NT2/D1 (cell line): Measurements from ENCODE around the gene MMP7.

Experiments used
- YY1 ChIP-seq: IDR thresholded peaks from 2 replicates; pipeline ENCODE4 v1.6.1; 2011; ENCODE audit not compliant: insufficient read length, insufficient read depth
- ZNF274 ChIP-seq: IDR thresholded peaks from 2 replicates; pipeline ENCODE4 v1.6.1; 2011; ENCODE audit warnings: mild to moderate bottlenecking, low read depth, low read length

DNA sequence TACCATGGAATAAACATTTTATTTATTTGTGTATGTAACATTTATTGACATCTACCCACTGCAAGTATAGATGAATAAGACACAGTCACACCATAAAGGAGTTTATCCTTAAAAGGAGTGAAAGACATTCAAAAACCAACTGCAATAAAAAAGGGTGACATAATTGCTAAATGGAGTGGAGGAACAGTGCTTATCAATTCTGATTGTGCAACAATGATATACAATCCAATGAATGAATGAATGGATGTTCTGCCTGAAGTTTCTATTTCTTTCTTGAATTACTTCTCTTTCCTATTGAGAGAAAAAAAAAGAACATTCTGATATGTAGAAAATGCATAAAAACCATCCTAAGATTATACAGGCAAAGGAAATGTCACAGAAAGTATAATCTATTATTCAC, 10.0 kb downstream of the MMP7 start:
- TF ChIP-seq YY1 (no peak), ZNF274 (no peak)
